ENCODE results near the gene CLK2. TPM values are rescaled to one million over a fixed set of nuclear protein-coding genes. Genes with fewer than 3 reads are reported as not detected.
A peak's percentile ranks its signal among the peaks of the same experiment; 100 is the strongest.

Gene CLK2
- total and polyA plus RNA-seq, 2 of the 13 experiments (the other 11 are each of a cell fraction or from before 2014, with no cell fraction given), result 20.1 to 73.5 TPM

GRCh38 chr1:155308493-155309422 is 35.5 kb upstream of the CLK2 start, which contains the start of gene FDPS (continued):
- TF ChIP-seq, protein P1, sequence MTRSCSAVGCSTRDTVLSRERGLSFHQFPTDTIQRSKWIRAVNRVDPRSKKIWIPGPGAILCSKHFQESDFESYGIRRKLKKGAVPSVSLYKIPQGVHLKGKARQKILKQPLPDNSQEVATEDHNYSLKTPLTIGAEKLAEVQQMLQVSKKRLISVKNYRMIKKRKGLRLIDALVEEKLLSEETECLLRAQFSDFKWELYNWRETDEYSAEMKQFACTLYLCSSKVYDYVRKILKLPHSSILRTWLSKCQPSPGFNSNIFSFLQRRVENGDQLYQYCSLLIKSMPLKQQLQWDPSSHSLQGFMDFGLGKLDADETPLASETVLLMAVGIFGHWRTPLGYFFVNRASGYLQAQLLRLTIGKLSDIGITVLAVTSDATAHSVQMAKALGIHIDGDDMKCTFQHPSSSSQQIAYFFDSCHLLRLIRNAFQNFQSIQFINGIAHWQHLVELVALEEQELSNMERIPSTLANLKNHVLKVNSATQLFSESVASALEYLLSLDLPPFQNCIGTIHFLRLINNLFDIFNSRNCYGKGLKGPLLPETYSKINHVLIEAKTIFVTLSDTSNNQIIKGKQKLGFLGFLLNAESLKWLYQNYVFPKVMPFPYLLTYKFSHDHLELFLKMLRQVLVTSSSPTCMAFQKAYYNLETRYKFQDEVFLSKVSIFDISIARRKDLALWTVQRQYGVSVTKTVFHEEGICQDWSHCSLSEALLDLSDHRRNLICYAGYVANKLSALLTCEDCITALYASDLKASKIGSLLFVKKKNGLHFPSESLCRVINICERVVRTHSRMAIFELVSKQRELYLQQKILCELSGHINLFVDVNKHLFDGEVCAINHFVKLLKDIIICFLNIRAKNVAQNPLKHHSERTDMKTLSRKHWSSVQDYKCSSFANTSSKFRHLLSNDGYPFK (CRISPR knock-in tag; IDR thresholded peaks at IDR 0.05; ENCODE audit: borderline replicate concordance), result peak; percentile 84; the same call in 1 of the 2 replicates
- peak; percentile 25; the same call in 1 of the 2 replicates for TF ChIP-seq RXRB (CRISPR knock-in tag; IDR thresholded peaks at IDR 0.05; ENCODE audit: borderline replicate concordance)
- TF ChIP-seq ZSCAN30 (CRISPR knock-in tag; IDR thresholded peaks at IDR 0.05), result peak; percentile 86; the same call in 1 of the 2 replicates
- TF ChIP-seq REPIN1 (CRISPR knock-in tag; IDR thresholded peaks at IDR 0.05; ENCODE audit: borderline replicate concordance, low read depth), result peak; percentile 63; the same call in 1 of the 2 replicates
- TF ChIP-seq, protein P2, sequence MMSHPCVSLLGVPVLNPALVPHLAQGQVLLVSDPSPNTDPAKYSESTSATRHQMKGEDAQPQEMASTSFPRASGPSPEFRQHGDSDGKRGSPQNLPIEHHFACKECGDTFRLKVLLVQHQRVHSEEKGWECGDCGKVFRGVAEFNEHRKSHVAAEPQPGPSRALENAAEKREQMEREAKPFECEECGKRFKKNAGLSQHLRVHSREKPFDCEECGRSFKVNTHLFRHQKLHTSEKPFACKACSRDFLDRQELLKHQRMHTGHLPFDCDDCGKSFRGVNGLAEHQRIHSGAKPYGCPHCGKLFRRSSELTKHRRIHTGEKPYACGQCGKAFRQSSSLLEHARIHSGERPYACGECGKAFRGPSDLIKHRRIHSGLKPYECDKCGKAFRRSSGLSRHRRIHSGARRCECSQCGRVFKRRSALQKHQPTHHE (CRISPR knock-in tag; IDR thresholded peaks at IDR 0.05; ENCODE audit: borderline replicate concordance), result peak; percentile 38; the same call in 1 of the 2 replicates
- TF ChIP-seq, protein P3, sequence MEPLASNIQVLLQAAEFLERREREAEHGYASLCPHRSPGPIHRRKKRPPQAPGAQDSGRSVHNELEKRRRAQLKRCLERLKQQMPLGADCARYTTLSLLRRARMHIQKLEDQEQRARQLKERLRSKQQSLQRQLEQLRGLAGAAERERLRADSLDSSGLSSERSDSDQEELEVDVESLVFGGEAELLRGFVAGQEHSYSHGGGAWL (CRISPR knock-in tag; IDR thresholded peaks at IDR 0.05), result peak; percentile 60; the same call in 1 of the 2 replicates
- TF ChIP-seq, protein P4, sequence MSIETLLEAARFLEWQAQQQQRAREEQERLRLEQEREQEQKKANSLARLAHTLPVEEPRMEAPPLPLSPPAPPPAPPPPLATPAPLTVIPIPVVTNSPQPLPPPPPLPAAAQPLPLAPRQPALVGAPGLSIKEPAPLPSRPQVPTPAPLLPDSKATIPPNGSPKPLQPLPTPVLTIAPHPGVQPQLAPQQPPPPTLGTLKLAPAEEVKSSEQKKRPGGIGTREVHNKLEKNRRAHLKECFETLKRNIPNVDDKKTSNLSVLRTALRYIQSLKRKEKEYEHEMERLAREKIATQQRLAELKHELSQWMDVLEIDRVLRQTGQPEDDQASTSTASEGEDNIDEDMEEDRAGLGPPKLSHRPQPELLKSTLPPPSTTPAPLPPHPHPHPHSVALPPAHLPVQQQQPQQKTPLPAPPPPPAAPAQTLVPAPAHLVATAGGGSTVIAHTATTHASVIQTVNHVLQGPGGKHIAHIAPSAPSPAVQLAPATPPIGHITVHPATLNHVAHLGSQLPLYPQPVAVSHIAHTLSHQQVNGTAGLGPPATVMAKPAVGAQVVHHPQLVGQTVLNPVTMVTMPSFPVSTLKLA (IDR thresholded peaks at IDR 0.05), result peak; percentile 53
- no peak for TF ChIP-seq SOX6 (IDR thresholded peaks at IDR 0.05)
- TF ChIP-seq SOX6 (CRISPR knock-in tag; IDR thresholded peaks at IDR 0.05), result peak; percentile 47
- TF ChIP-seq MYPOP (CRISPR knock-in tag; IDR thresholded peaks at IDR 0.05), result peak; percentile 78; the same call in 1 of the 2 replicates
- TF ChIP-seq, protein P5, sequence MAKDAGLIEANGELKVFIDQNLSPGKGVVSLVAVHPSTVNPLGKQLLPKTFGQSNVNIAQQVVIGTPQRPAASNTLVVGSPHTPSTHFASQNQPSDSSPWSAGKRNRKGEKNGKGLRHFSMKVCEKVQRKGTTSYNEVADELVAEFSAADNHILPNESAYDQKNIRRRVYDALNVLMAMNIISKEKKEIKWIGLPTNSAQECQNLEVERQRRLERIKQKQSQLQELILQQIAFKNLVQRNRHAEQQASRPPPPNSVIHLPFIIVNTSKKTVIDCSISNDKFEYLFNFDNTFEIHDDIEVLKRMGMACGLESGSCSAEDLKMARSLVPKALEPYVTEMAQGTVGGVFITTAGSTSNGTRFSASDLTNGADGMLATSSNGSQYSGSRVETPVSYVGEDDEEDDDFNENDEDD (CRISPR knock-in tag; IDR thresholded peaks at IDR 0.05; ENCODE audit: borderline replicate concordance), result peak; percentile 78
- TF ChIP-seq ZNF878 (CRISPR knock-in tag; IDR thresholded peaks at IDR 0.05), result 0 out of 2 replicates have a peak, but pooled peaks have one; percentile 48
- TF ChIP-seq HDAC6 (IDR thresholded peaks at IDR 0.05; ENCODE audit: low read depth, low read length), result no peak
- TF ChIP-seq EP300 (IDR thresholded peaks at IDR 0.05; ENCODE audit: low read depth in 2 of 2, low read length in 2 of 2), result peak in 1 of 2 experiments; percentile 57; a peak in 2 of 4 replicates
- TF ChIP-seq EP300 (CRISPR knock-in tag; IDR thresholded peaks at IDR 0.05; ENCODE audit: borderline replicate concordance), result peak; percentile 6; the same call in 1 of the 2 replicates

Measured in HepG2 (cell line).